Measurements from ENCODE around the gene ARHGAP28. TPM values are rescaled to one million over a fixed set of nuclear protein-coding genes. Genes with fewer than 3 reads are reported as not detected.

Gene ARHGAP28
- total and polyA plus RNA-seq, 3 donors from 2014 or later = 45.5 to 161 (median 76.8) TPM

- H3K4me1 ChIP-seq = no peaks in the 10 kb centered on the region
- WGBS, 2 donors = 52 to 53% methylated on average over 17 to 37 of the region's 37 CpGs
- H3K27ac ChIP-seq = no peak overlapping the region
- H3K4me3 ChIP-seq = peak overlapping the region in 1 of 2 donors; percentile 24
- H3K36me3 ChIP-seq (ENCODE audit: low read depth, missing control alignments) = no peaks in the 10 kb centered on the region
- DNase-seq = peak; percentile 82
- TF ChIP-seq CTCF (IDR thresholded peaks at IDR 0.05) (peak; percentile 34 to 64 (median 57)), POLR2A (IDR thresholded peaks at IDR 0.05) (no peak)
- no peaks in the 10 kb centered on the region for H3K27me3 ChIP-seq
- intact Hi-C loops (cut with DNase I; ENCODE audit: low total_unique reads) = no loop called here
- no peaks in the 10 kb centered on the region for H3K9me3 ChIP-seq
Observed at GRCh38 chr18:6920099-6920955, 190.8 kb downstream of the ARHGAP28 start.

- DNase-seq = no peak
- intact Hi-C loops (cut with DNase I; ENCODE audit: low total_unique reads) = no loop called here
- Histone ChIP-seq H3K4me3 (no peak overlapping the region), H3K4me1 (no peaks in the 10 kb centered on the region), H3K27ac (no peak overlapping the region), H3K36me3 (ENCODE audit: low read depth, missing control alignments) (no peaks in the 10 kb centered on the region), H3K9me3 (no peaks in the 10 kb centered on the region), H3K27me3 (no peaks in the 10 kb centered on the region)
- TF ChIP-seq POLR2A (IDR thresholded peaks at IDR 0.05) (no peak), CTCF (IDR thresholded peaks at IDR 0.05) (no peak)
Observed at GRCh38 chr18:6921571-6921970, 192.1 kb downstream of the ARHGAP28 start.

GRCh38 chr18:6923220-6923619 is 193.7 kb downstream of the ARHGAP28 start:
- intact Hi-C loops (cut with DNase I; ENCODE audit: low total_unique reads) = no loop called here
- no peaks in the 10 kb centered on the region for H3K9me3 ChIP-seq
- TF ChIP-seq POLR2A (IDR thresholded peaks at IDR 0.05) = no peak
- no peak for TF ChIP-seq CTCF (IDR thresholded peaks at IDR 0.05)
- no peaks in the 10 kb centered on the region for H3K27me3 ChIP-seq
- DNase-seq = no peak
- 86 to 92% methylated on average over 1 of the region's 1 CpG for WGBS, 2 donors
- H3K4me1 ChIP-seq = peaks cover 5% of the 10 kb centered on the region
- no peak overlapping the region for H3K4me3 ChIP-seq
- no peak overlapping the region for H3K27ac ChIP-seq
- H3K36me3 ChIP-seq (ENCODE audit: low read depth, missing control alignments) = no peaks in the 10 kb centered on the region

GRCh38 chr18:6927153-6927552 is 197.6 kb downstream of the ARHGAP28 start:
- Histone ChIP-seq H3K4me3 (no peak overlapping the region), H3K27ac (peak overlapping the region in 1 of 2 donors; percentile 21), H3K36me3 (ENCODE audit: low read depth, missing control alignments) (no peaks in the 10 kb centered on the region), H3K27me3 (no peaks in the 10 kb centered on the region), H3K4me1 (peaks cover 5% of the 10 kb centered on the region), H3K9me3 (no peaks in the 10 kb centered on the region)
- 54 to 57% methylated on average over 2 of the region's 2 CpGs for WGBS, 2 donors
- TF ChIP-seq POLR2A (IDR thresholded peaks at IDR 0.05) (no peak), CTCF (IDR thresholded peaks at IDR 0.05) (no peak)
- intact Hi-C loops (cut with DNase I; ENCODE audit: low total_unique reads) = no loop called here
- DNase-seq = peak; percentile 43

- intact Hi-C loops (cut with DNase I; ENCODE audit: low total_unique reads) = no loop called here
- no peaks in the 10 kb centered on the region for H3K36me3 ChIP-seq (ENCODE audit: low read depth, missing control alignments)
- TF ChIP-seq CTCF (IDR thresholded peaks at IDR 0.05) (no peak), POLR2A (IDR thresholded peaks at IDR 0.05) (no peak)
- H3K4me3 ChIP-seq = no peak overlapping the region
- DNase-seq = no peak
- no peaks in the 10 kb centered on the region for H3K27me3 ChIP-seq
- peaks cover 5% of the 10 kb centered on the region for H3K4me1 ChIP-seq
- H3K9me3 ChIP-seq = no peaks in the 10 kb centered on the region
- H3K27ac ChIP-seq = no peak overlapping the region
- 55 to 77% methylated on average over 11 of the region's 11 CpGs for WGBS, 2 donors
Observed at GRCh38 chr18:6928359-6928758, 198.8 kb downstream of the ARHGAP28 start.
